HG03135 (cell line): ENCODE data around the gene CACNB2.
A peak's percentile ranks its signal among the peaks of the same experiment; 100 is the strongest.

Experiments
- ATAC-seq: cut with Tn5 transposase; IDR thresholded peaks from one replicate; pipeline ENCODE4 v1.9.1; 2021; ENCODE audit warnings: mild to moderate bottlenecking, moderate library complexity; ENCODE audit not compliant: unreplicated experiment

CACNB2 gene

GRCh38 chr10:18497806-18498369, 357.7 kb downstream of the CACNB2 start:
- no peak for ATAC-seq

GRCh38 chr10:18498998-18499397, 358.8 kb downstream of the CACNB2 start:
- ATAC-seq, result no peak

GRCh38 chr10:18500576-18500975, 360.4 kb downstream of the CACNB2 start:
- ATAC-seq, result no peak

GRCh38 chr10:18501198-18501597, 361.0 kb downstream of the CACNB2 start:
- peak; percentile 93 for ATAC-seq

- no peak for ATAC-seq
Measured at GRCh38 chr10:18501629-18502028, 361.4 kb downstream of the CACNB2 start.

GRCh38 chr10:18504161-18504560, 363.9 kb downstream of the CACNB2 start:
- ATAC-seq, result no peak

- ATAC-seq, result no peak
Measured at GRCh38 chr10:18505456-18506118, 365.4 kb downstream of the CACNB2 start.

GRCh38 chr10:18508587-18508986, 368.4 kb downstream of the CACNB2 start:
- ATAC-seq, result no peak

- ATAC-seq, result no peak
Measured at GRCh38 chr10:18514537-18514936, 374.3 kb downstream of the CACNB2 start.

GRCh38 chr10:18516851-18517250, 376.6 kb downstream of the CACNB2 start:
- ATAC-seq, result no peak

- no peak for ATAC-seq
Measured at GRCh38 chr10:18523025-18523424, 382.8 kb downstream of the CACNB2 start.

- no peak for ATAC-seq
Measured at GRCh38 chr10:18523858-18524257, 383.6 kb downstream of the CACNB2 start.

GRCh38 chr10:18527687-18528086, 387.5 kb downstream of the CACNB2 start:
- no peak for ATAC-seq

GRCh38 chr10:18528292-18528691, 388.1 kb downstream of the CACNB2 start:
- no peak for ATAC-seq

- no peak for ATAC-seq
Measured at GRCh38 chr10:18532881-18533535, 392.8 kb downstream of the CACNB2 start.

- ATAC-seq, result no peak
Measured at GRCh38 chr10:18533896-18534295, 393.7 kb downstream of the CACNB2 start.

- ATAC-seq, result no peak
Measured at GRCh38 chr10:18539335-18539734, 399.1 kb downstream of the CACNB2 start.

- ATAC-seq, result no peak
Measured at GRCh38 chr10:18540195-18540594, 400.0 kb downstream of the CACNB2 start.

GRCh38 chr10:18542832-18543231, 402.6 kb downstream of the CACNB2 start:
- ATAC-seq, result no peak

GRCh38 chr10:18545621-18546305, 405.5 kb downstream of the CACNB2 start:
- ATAC-seq, result no peak

GRCh38 chr10:18549105-18549504, 408.9 kb downstream of the CACNB2 start:
- ATAC-seq, result no peak

GRCh38 chr10:18551473-18551872, 411.2 kb downstream of the CACNB2 start:
- no peak for ATAC-seq
